HG02571 (cell line): ENCODE measurements around the gene BCL11B.

Source experiments
- ATAC-seq: cut with Tn5 transposase; IDR thresholded peaks from one replicate; pipeline ENCODE4 v1.9.1; 2021; ENCODE audit warnings: mild to moderate bottlenecking, moderate library complexity; ENCODE audit not compliant: unreplicated experiment

Gene BCL11B

DNA sequence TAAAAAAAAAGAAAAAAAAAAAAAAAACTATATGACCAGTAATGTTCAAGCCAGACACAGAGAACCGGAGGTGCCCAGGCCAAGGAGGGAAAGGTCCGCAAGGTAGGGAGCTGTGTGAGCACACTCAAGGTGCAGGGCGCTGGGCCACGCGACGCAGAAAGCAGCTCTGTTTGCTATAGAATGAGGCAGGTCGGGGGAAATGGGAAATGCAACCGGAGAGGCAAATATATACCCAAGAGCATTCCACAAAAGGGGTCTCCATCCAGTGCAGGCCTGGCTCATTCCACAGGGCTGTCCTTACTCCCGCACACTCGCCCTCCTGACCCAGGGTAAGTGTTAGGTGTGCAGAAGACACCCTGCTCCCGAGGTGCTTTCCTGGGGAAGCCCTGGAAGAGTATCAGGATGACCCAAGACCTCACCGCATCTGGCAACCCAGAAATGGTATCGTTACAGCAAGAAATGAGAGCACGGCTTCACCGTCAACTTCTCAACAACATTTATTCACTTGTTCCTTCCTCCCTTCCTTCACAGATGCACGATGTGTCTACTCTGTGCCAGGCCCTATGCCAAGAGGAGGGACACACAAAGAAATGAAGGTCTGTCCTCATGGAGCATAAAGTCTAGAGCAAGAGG lies 86.4 kb downstream of the BCL11B start:
- ATAC-seq: no peak

DNA sequence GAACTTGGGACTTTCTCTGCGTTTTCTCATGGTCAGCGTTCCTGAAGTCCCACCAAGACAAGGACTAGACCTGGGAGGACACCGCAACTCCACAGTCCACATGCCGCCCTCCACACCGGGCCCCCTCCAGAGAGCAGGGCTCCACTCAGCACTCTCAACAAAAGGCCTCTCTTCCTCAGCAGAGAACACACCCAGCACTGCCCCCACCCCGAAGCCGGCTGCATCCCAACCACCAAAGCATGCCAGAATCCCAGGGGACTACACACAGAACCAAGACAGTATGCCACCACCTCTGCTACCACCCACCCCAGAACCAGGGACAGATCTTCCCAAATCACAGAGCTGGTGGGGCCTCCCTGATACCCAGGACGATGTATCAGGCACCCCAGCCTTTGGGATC lies 88.3 kb downstream of the BCL11B start:
- no peak for ATAC-seq

GRCh38 chr14:99183311-99183710 lies 88.7 kb downstream of the BCL11B start:
- ATAC-seq: no peak

DNA sequence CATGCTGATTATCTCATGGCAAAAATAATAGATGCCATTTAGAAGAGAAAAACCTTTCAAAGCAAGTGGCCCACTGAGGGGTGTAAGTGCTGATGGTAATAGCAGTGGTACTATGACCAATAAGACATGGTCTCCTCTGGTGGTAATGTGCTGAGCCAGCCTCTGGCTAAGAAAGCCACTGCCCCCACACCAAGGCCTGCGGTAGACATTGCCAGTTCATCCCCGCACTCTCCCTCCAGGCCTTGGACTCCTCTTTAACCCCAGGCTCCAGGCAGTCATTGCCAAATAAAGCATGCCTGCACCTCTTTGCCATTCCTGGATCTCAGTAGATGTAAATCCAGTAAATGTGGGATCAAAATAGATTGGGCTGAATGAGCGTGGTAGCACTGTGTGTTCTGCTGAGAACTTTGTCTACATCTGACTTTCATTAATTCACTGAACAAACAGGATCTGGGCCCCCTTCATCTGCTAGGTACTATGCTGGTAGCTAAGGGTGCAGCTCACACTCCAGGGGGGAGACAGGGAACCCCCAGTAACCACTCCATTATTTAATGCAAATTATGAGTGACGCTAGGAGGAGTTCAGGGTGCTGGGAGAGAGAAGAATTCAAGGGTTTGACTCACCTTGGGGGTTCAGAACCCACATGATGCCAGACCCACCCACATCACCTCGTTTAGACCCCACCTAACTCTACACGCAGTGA lies 89.3 kb downstream of the BCL11B start:
- ATAC-seq: no peak

DNA sequence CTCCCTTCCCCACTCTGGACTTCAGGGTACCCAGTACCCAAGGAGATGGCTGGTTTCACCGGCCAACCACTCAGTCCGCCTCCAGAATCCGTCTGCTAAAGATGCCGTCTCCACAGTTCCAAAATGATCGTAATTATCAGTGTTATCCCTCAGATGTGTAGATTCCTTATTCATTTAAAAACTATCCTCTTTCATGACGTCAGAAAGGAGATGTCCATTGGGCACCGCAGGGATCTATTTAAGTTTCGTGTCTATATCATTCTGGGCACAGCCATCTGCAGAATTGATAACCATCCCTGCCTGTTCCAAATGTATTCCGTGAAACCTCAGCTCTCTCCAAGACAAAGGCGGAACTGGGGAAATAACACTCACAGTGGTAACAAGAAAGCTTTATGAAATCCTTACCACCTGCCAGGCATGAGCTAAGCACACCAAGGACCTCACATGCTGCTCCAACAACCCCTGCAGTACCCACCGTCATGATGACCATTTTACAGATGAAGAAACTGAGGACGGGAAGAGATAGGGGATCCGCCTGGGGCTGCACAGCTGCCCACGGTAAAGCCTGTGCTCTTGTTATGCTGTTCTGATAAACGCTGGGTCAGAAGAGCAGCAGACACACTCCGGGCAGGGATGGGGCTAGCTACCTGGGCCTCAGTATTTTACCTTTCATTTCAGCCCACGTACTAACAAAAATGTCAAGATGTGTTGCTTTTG lies 90.0 kb downstream of the BCL11B start:
- ATAC-seq: no peak

DNA sequence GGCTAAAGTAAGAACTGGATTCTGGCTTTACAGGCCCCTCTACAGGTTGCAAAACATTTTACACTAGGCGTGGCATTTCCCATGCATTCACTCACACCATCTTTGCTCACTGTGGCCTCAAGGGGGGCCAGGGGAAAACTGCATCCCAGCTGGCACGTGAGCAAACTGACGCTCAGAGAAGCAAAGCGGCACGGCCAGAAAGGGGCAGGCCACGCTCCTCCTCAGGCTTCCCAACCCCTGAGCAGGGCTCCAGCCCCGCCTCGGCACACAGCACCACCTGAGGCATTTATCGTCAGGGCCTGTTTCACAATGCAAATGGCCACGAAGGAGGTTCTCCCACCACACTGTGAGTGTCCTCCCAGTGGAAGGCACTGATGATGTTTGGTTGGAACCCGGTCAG lies 90.8 kb downstream of the BCL11B start:
- ATAC-seq: no peak

DNA sequence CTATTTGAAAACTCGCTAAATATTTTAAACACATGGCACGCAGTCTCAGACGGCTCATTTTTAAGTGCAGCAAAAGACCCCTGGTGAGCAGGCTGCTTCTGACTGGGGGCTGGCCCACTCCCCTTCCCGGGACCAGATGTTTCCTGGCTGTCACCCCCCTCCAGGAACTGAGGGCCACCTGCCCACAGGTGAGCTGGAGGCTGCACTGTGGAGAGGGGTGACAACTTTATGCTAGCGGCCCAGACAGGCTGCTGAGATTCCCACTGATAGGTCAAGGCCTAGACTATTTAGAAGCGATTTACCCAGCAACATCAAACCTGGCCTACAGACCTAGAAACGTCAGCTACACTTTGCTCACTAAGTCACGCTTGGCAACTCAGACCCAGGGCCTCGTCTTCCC lies 92.1 kb downstream of the BCL11B start:
- ATAC-seq: no peak

DNA sequence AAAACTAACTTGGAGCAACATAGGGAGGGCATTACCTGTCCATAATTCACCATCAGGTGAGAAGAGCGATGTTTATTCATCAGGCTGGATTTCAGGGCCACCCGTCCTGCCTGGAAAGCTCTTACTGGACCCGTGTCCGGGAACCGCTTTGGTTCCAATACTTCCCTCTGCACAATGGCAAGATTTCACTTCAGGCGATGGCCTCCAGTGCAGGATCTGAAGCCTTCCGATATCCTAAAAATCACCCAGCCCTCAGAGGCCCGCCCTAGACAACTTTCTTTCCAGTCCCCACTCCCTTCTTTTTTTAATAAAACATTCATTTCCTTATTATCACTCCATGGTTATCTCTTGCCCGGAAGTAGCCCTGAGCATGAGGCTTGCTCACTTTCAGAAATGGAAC lies 92.5 kb downstream of the BCL11B start:
- ATAC-seq: no peak

GRCh38 chr14:99177886-99178835 lies 93.8 kb downstream of the BCL11B start:
- no peak for ATAC-seq

- ATAC-seq: no peak
These were observed 94.8 kb downstream of the BCL11B start for GRCh38 chr14:99177046-99177655.

GRCh38 chr14:99176156-99176945 lies 95.6 kb downstream of the BCL11B start:
- no peak for ATAC-seq

- ATAC-seq: no peak
These were observed 96.5 kb downstream of the BCL11B start for GRCh38 chr14:99175331-99176155.

DNA sequence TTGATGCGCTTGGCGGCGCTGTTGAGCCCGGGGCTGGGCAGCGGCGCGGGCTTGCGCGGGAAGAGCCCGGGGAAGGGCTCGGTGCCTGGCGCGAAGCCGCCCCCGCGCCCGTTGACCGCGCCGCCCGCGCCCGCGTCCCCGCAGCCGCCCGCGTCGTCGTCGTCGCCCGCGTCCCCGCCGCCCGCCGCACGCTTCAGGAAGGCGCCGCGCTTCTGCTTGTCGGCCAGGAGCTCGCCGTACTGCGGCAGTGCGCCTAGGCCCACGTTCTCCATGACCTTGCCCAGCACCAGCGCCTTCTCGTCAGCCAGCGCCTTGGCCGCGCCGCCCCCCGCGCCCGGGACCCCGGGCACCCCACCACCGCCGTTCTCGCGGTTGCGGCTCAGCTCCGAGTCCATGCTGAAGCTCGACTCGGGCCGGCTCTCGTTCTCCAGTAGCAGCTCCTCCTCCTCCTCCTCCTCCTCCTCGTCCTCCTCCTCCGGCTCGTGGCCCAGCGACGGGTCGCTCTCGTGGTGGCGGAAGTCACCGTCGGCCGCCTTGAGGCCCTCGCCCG lies 97.2 kb downstream of the BCL11B start:
- ATAC-seq: no peak

DNA sequence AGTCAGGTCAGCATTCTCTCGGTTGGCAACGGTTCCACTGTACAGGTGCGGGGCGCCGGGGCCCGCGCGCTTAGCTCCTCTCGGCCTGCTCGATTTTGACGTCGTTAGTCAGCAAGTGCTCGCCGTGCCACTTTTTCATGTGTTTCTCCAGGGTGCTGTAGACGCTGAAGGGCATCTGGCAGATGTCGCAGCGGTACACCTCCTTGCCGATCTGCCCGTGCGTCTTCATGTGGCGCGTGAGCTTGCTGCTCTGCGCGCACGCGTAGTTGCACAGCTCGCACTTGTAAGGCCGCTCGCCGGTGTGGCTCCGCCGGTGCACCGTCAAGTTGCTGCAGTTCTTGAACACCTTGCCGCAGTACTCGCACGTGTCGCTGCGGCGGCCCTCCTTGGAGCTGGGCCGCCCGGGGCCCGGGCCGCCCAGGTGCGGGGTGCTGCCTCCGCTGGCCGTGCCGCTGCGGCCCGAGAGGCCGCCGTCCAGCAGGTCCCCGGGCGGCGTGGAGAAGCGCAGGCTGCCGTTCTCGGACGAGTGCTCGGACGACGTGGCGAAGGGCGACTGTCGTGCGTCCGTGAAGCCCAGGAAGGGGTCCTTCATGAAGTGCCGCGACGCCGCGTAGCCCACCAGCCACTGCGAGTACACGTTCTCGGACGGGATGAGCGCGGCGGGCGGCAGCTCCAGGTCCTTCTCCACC lies 97.8 kb downstream of the BCL11B start:
- ATAC-seq: no peak

- ATAC-seq: no peak
These were observed 98.5 kb downstream of the BCL11B start for GRCh38 chr14:99173506-99173905.

DNA sequence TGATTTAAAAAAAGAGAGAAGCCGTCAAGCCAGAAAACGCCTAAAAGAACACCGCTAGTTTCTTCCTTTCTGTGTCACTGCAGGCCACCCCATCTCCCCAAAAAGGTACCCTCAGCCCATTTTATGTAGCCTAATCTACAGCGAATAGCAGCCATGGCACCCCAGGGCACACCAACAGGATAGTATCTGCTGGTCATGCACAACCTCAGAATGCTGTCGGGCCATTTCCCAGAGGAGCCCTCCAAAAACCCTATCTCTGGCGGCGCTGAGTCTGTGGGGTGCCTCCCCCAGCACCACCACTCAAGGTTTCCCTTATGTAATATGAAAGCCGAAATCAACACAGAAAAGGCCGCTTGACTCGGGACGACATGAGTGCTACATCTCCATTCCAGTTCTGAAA lies 98.9 kb downstream of the BCL11B start:
- ATAC-seq: no peak

DNA sequence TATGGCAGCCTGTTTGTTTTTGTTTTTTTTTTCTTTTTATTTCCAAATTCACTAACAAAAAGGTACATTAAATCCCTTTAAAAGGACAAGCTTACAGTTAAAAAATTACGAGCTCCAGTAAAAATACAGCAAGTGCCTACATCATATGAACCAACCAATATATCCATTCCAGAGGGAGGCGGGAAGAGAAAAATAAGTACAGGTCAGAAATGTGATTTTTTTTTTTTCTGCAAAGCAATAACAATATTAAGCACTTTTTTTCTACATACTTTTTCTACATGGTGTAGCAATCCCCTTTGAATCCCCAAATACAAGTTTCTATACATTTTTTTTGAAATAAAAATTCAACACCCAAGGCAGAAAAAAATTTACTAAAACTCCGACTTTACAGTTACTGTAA lies 100.6 kb downstream of the BCL11B start:
- ATAC-seq: no peak

- ATAC-seq: no peak
These were observed 102.1 kb downstream of the BCL11B start for GRCh38 chr14:99169776-99170356.
